GM12878 (cell line): ENCODE measurements around the gene ANKRD16. TPM values are rescaled to one million over a fixed set of nuclear protein-coding genes. Genes with fewer than 3 reads are reported as not detected.

ENCODE experiments used
- ATAC-seq: fragments of 200-7000 bp; cut with Tn5 transposase; 3 replicates; pipeline ENCODE4 v1.9.1; 2020; ENCODE audit warnings: mild to moderate bottlenecking, moderate library complexity
- BruUV-seq: library from RNA; stranded (reverse); fragments of 400-500 nt; replicated peaks from 2 replicates; lab custom pipeline; 2021; lab: Mats Ljungman, UMichigan
- CTCF ChIA-PET: fragments of 300-600 bp; sonication (Branson Sonifier 250); formaldehyde crosslinking; extraction: SDS; loops from one replicate; lab custom pipeline; 2021; ENCODE audit warnings: inconsistent platforms; lab: Yijun Ruan, JAX
- POLR2A ChIA-PET: fragments of 350-600 bp; formaldehyde crosslinking; extraction: SDS; loops from one replicate; lab custom pipeline; 2021; ENCODE audit warnings: inconsistent platforms; lab: Charles Lee
- RAD21 ChIA-PET: fragments of 300-600 bp; sonication (Branson Sonifier 250); formaldehyde crosslinking; loops from one replicate; lab custom pipeline; 2023; ENCODE audit warnings: antibody characterized with exemption; ENCODE audit not compliant: unreplicated experiment; lab: Charles Lee
- SMC1A ChIA-PET: fragments of 300-600 bp; sonication (Branson Sonifier 250); formaldehyde crosslinking; loops from one replicate; lab custom pipeline; 2023; ENCODE audit not compliant: unreplicated experiment, uncharacterized antibody; lab: Charles Lee
- DNase-seq: peaks from one replicate; pipeline ENCODE4 v3.0.0-alpha.2; 2011; ENCODE audit warnings: low read depth, low spot score
- FAIRE-seq: peaks from 3 replicates; lab custom pipeline; 2011; peaks lifted over from hg19 to GRCh38; lab: Jason Lieb, UNC
- H2AFZ ChIP-seq: 2 replicates; pipeline ENCODE4 v1.6.0; 2011; ENCODE audit warnings: low read depth, low read length, control low read depth; ENCODE audit not compliant: control insufficient read depth
- H3K27ac ChIP-seq: 2 replicates; pipeline ENCODE4 v1.5.1; 2011; ENCODE audit warnings: control low read depth; ENCODE audit not compliant: control insufficient read depth, insufficient read depth
- H3K27me3 ChIP-seq, 2 experiments: replicated peaks in 1 of 2; 2 replicates each; pipeline versions ENCODE4 v1.6.0 to v1.6.1; 2011; ENCODE audit warnings: low read length in 1 of 2; ENCODE audit not compliant: control insufficient read depth in 2 of 2, insufficient read depth in 2 of 2
- H3K36me3 ChIP-seq, 2 experiments: 2 replicates each; pipeline ENCODE4 v1.5.1; 2011; ENCODE audit warnings: low read length in 1 of 2; ENCODE audit not compliant: control insufficient read depth in 2 of 2, insufficient read depth in 2 of 2
- H3K4me1 ChIP-seq: 2 replicates; pipeline ENCODE4 v1.6.1; 2011; ENCODE audit warnings: mild to moderate bottlenecking, low read length, moderate library complexity, mixed read lengths; ENCODE audit not compliant: control insufficient read depth, insufficient read depth
- H3K4me2 ChIP-seq: 2 replicates; pipeline ENCODE4 v1.6.0; 2011; ENCODE audit warnings: control low read depth; ENCODE audit not compliant: control insufficient read depth, insufficient read depth
- H3K4me3 ChIP-seq: fragments of 200-600 bp; sonication (generic); 2 replicates; pipeline ENCODE4 v1.5.1; 2016
- H3K79me2 ChIP-seq: 2 replicates; pipeline ENCODE4 v1.6.0; 2011; ENCODE audit warnings: low read length; ENCODE audit not compliant: control insufficient read depth, insufficient read depth
- H3K9ac ChIP-seq: 2 replicates; pipeline ENCODE4 v1.8.0; 2011; ENCODE audit warnings: low read length, control low read depth, mixed read lengths; ENCODE audit not compliant: control insufficient read depth, insufficient read depth
- H3K9me3 ChIP-seq: replicated peaks from 3 replicates; pipeline ENCODE4 v1.5.1; 2011; ENCODE audit warnings: mild to moderate bottlenecking, low read length; ENCODE audit not compliant: control insufficient read depth, insufficient read depth
- H4K20me1 ChIP-seq: 2 replicates; pipeline ENCODE4 v1.6.0; 2011; ENCODE audit not compliant: control insufficient read depth, insufficient read depth
- BCL11A ChIP-seq: IDR thresholded peaks from 2 replicates; pipeline ENCODE4 v1.6.1; 2011; ENCODE audit warnings: low read depth, low read length
- CHD2 ChIP-seq: IDR thresholded peaks from 2 replicates; pipeline ENCODE4 v1.6.1; 2011; ENCODE audit warnings: low read depth, low read length, improper control_type of control experiment, borderline replicate concordance
- EGR1 ChIP-seq, 2 experiments: IDR thresholded peaks; 1 replicate in 1 of 2; 2 replicates in 1 of 2; pipeline ENCODE4 v1.6.1; 2011 to 2012; ENCODE audit warnings: low read depth in 2 of 2, low read length in 2 of 2, borderline replicate concordance in 1 of 2, mild to moderate bottlenecking in 1 of 2, moderate library complexity in 1 of 2
- FOS ChIP-seq: IDR thresholded peaks from 3 replicates; pipeline ENCODE4 v1.6.1; 2011; ENCODE audit warnings: borderline replicate concordance; ENCODE audit not compliant: insufficient read length; ENCODE audit errors: extremely low read depth
- HSF1 ChIP-seq: fragments of 150-350 bp; IDR thresholded peaks from 2 replicates; pipeline ENCODE4 v1.6.1; 2014; ENCODE audit warnings: mild to moderate bottlenecking, low read depth, low read length
- MLLT1 ChIP-seq: fragments of 450-650 bp; IDR thresholded peaks from 2 replicates; pipeline ENCODE4 v1.6.1; 2016; ENCODE audit warnings: mild to moderate bottlenecking
- PAX5 ChIP-seq: IDR thresholded peaks from 2 replicates; pipeline ENCODE4 v1.6.1; 2011; ENCODE audit warnings: low read depth, low read length, borderline replicate concordance
- PKNOX1 ChIP-seq: fragments of 450-650 bp; IDR thresholded peaks from 2 replicates; pipeline ENCODE4 v1.6.1; 2016; ENCODE audit warnings: mild to moderate bottlenecking
- POU2F2 ChIP-seq: IDR thresholded peaks from 3 replicates; pipeline ENCODE4 v1.6.1; 2011; ENCODE audit warnings: low read depth, mild to moderate bottlenecking, low read length, borderline replicate concordance
- STAT1 ChIP-seq: fragments of 450-650 bp; conservative IDR thresholded peaks from 2 replicates; pipeline ENCODE4 v1.6.1; 2014; ENCODE audit warnings: antibody characterized with exemption, mild to moderate bottlenecking
- TAF1 ChIP-seq: IDR thresholded peaks from 2 replicates; pipeline ENCODE4 v1.6.1; 2011; ENCODE audit warnings: mild to moderate bottlenecking, low read depth, low read length, borderline replicate concordance
- TBL1XR1 ChIP-seq: IDR thresholded peaks from 2 replicates; pipeline ENCODE4 v1.6.1; 2012; ENCODE audit warnings: low read depth, low read length, improper control_type of control experiment
- TCF3 ChIP-seq: IDR thresholded peaks from 2 replicates; pipeline ENCODE4 v1.6.1; 2012; ENCODE audit warnings: low read depth, mild to moderate bottlenecking, low read length, borderline replicate concordance; ENCODE audit not compliant: insufficient read depth
- WGBS: methylation state at CpG from one replicate; pipeline ENCODE4 v1.1.6; 2016; ENCODE audit warnings: low lambda C conversion rate; ENCODE audit not compliant: insufficient replicate concordance, insufficient coverage; ENCODE audit errors: missing lambda C conversion rate; 5-methylcytosine and 5-hydroxymethylcytosine counted together
- in situ Hi-C: fragments of 300-500 bp; cut with MboI; formaldehyde crosslinking; loops from 9 replicates; pipeline ENCODE4 v1.14.3; 2018; ENCODE audit warnings: mixed read lengths
- intact Hi-C: fragments of 100-400 bp; cut with micrococcal nuclease; formaldehyde crosslinking; loops from one replicate; pipeline ENCODE4 v1.14.2; 2022; ENCODE audit not compliant: unreplicated experiment
- polyA plus RNA-seq, 11 experiments: library from polyadenylated mRNA; depleted of rRNA in 4 of 11; unstranded in 6 of 11; stranded (reverse) in 5 of 11; fragments of >200 nt; fragmentation: Nextera tagmentation in 4 of 11; fragmentation: Illumina TruSeq in 1 of 11; extraction: Ambion mirVana in 4 of 11; extraction: Trizol in 1 of 11; gene quantifications; 1 replicate in 1 of 11; 2 replicates in 10 of 11; pipeline versions ENCODE4 v1.2.1 to v1.2.3, GENCODE V29; 2011 to 2016; ENCODE audit warnings: inconsistent platforms in 2 of 11, missing spikeins in 2 of 11, low read depth in 1 of 11
- total RNA-seq, 4 experiments: library from RNA; depleted of rRNA in 3 of 4; stranded (reverse); fragments of >200 nt in 3 of 4; fragmentation: Illumina TruSeq in 1 of 4; extraction: Trizol in 1 of 4; gene quantifications; 2 replicates each; pipeline versions ENCODE4 v1.2.1 to v1.2.3, GENCODE V29; 2013 to 2021

ANKRD16 gene
- total and polyA plus RNA-seq, 10 of the 15 experiments (the other 5 are each of a cell fraction or from before 2014, with no cell fraction given) = 0.57 to 13.6 (median 4.4) TPM

- Histone ChIP-seq H3K4me2 (no peak overlapping the region), H3K9ac (no peak overlapping the region), H3K79me2 (peaks cover 9% of the 10 kb centered on the region), H3K27me3 (no peaks in the 10 kb centered on the region), H3K9me3 (peaks cover 7% of the 10 kb centered on the region), H4K20me1 (no peaks in the 10 kb centered on the region), H3K4me1 (peaks cover 18% of the 10 kb centered on the region), H3K4me3 (no peak overlapping the region), H3K36me3 (peaks cover 4 to 6% of the 10 kb centered on the region in 2 experiments; a peak in 3 of 4 replicates), H3K27ac (no peak overlapping the region), H2AFZ (no peak overlapping the region)
- BruUV-seq = no TSS peak
- in situ Hi-C loops (no loop called here), intact Hi-C loops (no loop called here)
- WGBS = over 99% methylated on average over 18 of the region's 18 CpGs
- RAD21 ChIA-PET = interaction anchor here (0.6 to 0.7 kb wide), 3 partner anchors 59 to 519 kb away, joined by 3 to 4 read pairs (median 3); no protein-coding TSS in a partner anchor
- ATAC-seq (no peak), DNase-seq (no peak), FAIRE-seq (no peak)
- CTCF ChIA-PET = interaction anchor here (0.5 to 1.8 kb wide), 2 partner anchors 12 to 141 kb away, joined by 5 read pairs; no protein-coding TSS in a partner anchor
- SMC1A ChIA-PET = interaction anchor here (1.1 to 3.1 kb wide), 3 partner anchors 9 to 39 kb away, joined by 3 to 14 read pairs (median 4); no protein-coding TSS in a partner anchor
- POLR2A ChIA-PET = interaction anchor here (0.5 to 1.0 kb wide), 4 partner anchors 13 to 131 kb away, joined by 3 to 4 read pairs (median 3); partner anchors contain the start of genes ANKRD16 and FBH1
- no peak for TF ChIP-seq BCL11A
- no peak for TF ChIP-seq TAF1
- no peak for TF ChIP-seq CHD2
- TF ChIP-seq STAT1 = no peak
- no peak for TF ChIP-seq PKNOX1
- no peak for TF ChIP-seq TCF3
- TF ChIP-seq PAX5 = no peak
- TF ChIP-seq EGR1 (IDR thresholded peaks at IDR 0.05; ENCODE audit: borderline replicate concordance in 1 of 2, low read depth in 2 of 2, low read length in 2 of 2) = no peak
- no peak for TF ChIP-seq FOS
- no peak for TF ChIP-seq HSF1
- no peak for TF ChIP-seq TBL1XR1
- no peak for TF ChIP-seq MLLT1
- TF ChIP-seq POU2F2 = no peak
Measured at GRCh38 chr10:5902511-5903274, 13.0 kb upstream of the ANKRD16 start.
